ENCODE results near the gene KCNT1. TPM values are rescaled to one million over a fixed set of nuclear protein-coding genes. Genes with fewer than 3 reads are reported as not detected.
A peak's percentile ranks its signal among the peaks of the same experiment; 100 is the strongest.

KCNT1 gene
- total RNA-seq, 1 donor = not detected

GRCh38 chr9:135826188-135826545, 124.2 kb downstream of the KCNT1 start:
- H3K4me2 ChIP-seq (ENCODE audit: insufficient read depth, low read length) = no peak overlapping the region
- H3K27me3 ChIP-seq (ENCODE audit: insufficient read depth, low read length) = no peaks in the 10 kb centered on the region
- no peak overlapping the region for H2AFZ ChIP-seq (ENCODE audit: low read length)
- H3K4me3 ChIP-seq (ENCODE audit: insufficient read depth, low read length) = no peak overlapping the region
- peaks cover 32% of the 10 kb centered on the region for H3K79me2 ChIP-seq (ENCODE audit: insufficient read depth, low read length)
- H3K4me1 ChIP-seq (ENCODE audit: insufficient read depth, low read length) = no peaks in the 10 kb centered on the region
- no peak for DNase-seq (ENCODE audit: insufficient read length, low spot score, missing footprints)
- H4K20me1 ChIP-seq (ENCODE audit: insufficient read depth, low read length) = peaks cover 31% of the 10 kb centered on the region
- peaks cover 23% of the 10 kb centered on the region for H3K36me3 ChIP-seq (ENCODE audit: insufficient read depth, low read length)
- no peak overlapping the region for H3K27ac ChIP-seq (ENCODE audit: low read depth, low read length)
- no peaks in the 10 kb centered on the region for H3K9me3 ChIP-seq (ENCODE audit: low read depth, low read length)
- no peak for TF ChIP-seq CTCF (IDR thresholded peaks at IDR 0.05; ENCODE audit: extremely low read depth, low read depth, low read length)

DNA sequence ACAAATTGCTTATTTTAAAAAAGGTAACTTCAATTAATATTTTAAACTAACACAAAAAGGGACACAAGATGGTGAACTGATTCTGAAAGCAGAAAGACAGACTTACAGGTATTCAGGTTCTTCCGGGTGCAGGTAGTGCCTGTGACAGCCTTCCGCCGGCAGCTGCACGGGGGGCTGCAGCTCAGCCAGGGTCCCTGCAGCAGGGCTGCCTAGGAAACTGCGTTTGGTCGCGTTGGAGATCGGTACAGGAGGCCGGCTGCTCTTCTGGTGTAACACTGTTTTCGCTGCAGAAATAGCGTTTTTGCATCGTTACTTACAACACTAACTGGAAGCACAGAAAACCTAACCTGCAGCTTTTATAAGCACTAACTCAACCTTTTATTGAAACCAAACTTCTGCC, 125.3 kb downstream of the KCNT1 start:
- H2AFZ ChIP-seq (ENCODE audit: low read length) = no peak overlapping the region
- H3K27ac ChIP-seq (ENCODE audit: low read depth, low read length) = no peak overlapping the region
- no peaks in the 10 kb centered on the region for H3K4me1 ChIP-seq (ENCODE audit: insufficient read depth, low read length)
- H3K36me3 ChIP-seq (ENCODE audit: insufficient read depth, low read length) = peaks cover 21% of the 10 kb centered on the region
- H3K79me2 ChIP-seq (ENCODE audit: insufficient read depth, low read length) = peaks cover 34% of the 10 kb centered on the region
- H3K4me3 ChIP-seq (ENCODE audit: insufficient read depth, low read length) = no peak overlapping the region
- no peaks in the 10 kb centered on the region for H3K9me3 ChIP-seq (ENCODE audit: low read depth, low read length)
- H4K20me1 ChIP-seq (ENCODE audit: insufficient read depth, low read length) = peaks cover 35% of the 10 kb centered on the region
- H3K27me3 ChIP-seq (ENCODE audit: insufficient read depth, low read length) = no peaks in the 10 kb centered on the region
- DNase-seq (ENCODE audit: insufficient read length, low spot score, missing footprints) = peak; percentile 27
- no peak for TF ChIP-seq CTCF (IDR thresholded peaks at IDR 0.05; ENCODE audit: extremely low read depth, low read depth, low read length)
- H3K4me2 ChIP-seq (ENCODE audit: insufficient read depth, low read length) = no peak overlapping the region

DNA sequence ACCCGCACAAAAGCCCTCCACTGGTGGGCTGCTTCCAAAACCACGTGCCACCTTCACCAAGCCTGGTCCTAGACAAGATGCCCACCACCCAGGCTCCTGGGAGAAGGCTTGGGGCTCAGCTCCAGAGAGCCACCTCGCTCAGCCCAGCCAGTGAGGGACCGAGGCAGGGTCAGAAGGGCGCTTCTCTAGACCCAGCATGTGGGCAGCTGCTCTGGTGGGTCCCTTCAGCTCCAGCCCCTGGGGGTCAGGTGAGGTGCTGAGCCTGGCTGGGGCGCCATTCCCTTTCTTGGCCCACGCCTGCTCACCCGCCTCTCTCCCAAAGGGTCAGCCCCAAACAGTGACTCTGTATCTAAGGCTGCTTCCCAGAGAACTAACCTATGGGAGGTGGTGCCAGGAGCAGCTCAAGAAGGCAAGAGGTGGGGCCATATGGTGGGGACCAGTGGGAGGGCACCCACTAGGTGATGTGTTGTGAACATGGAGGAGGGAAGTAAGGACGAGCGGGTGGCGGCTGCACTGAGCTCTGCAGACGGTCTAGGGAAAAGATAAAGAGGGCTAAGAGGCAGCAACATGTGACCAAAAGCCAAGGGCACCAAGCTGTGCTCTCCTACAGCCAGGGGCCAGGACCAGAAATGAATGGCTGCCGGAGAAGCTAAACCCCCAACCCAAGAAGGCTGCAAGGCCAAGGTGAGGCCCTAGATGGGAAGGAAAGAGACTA, 126.0 kb downstream of the KCNT1 start:
- peak; percentile 21 for DNase-seq (ENCODE audit: insufficient read length, low spot score, missing footprints)
- no peaks in the 10 kb centered on the region for H3K9me3 ChIP-seq (ENCODE audit: low read depth, low read length)
- H3K4me2 ChIP-seq (ENCODE audit: insufficient read depth, low read length) = no peak overlapping the region
- TF ChIP-seq CTCF (IDR thresholded peaks at IDR 0.05; ENCODE audit: extremely low read depth, low read depth, low read length) = no peak
- no peak overlapping the region for H3K4me3 ChIP-seq (ENCODE audit: insufficient read depth, low read length)
- H2AFZ ChIP-seq (ENCODE audit: low read length) = no peak overlapping the region
- peaks cover 34% of the 10 kb centered on the region for H3K79me2 ChIP-seq (ENCODE audit: insufficient read depth, low read length)
- peaks cover 36% of the 10 kb centered on the region for H4K20me1 ChIP-seq (ENCODE audit: insufficient read depth, low read length)
- no peak overlapping the region for H3K27ac ChIP-seq (ENCODE audit: low read depth, low read length)
- no peaks in the 10 kb centered on the region for H3K27me3 ChIP-seq (ENCODE audit: insufficient read depth, low read length)
- peaks cover 13% of the 10 kb centered on the region for H3K36me3 ChIP-seq (ENCODE audit: insufficient read depth, low read length)
- no peaks in the 10 kb centered on the region for H3K4me1 ChIP-seq (ENCODE audit: insufficient read depth, low read length)

DNA sequence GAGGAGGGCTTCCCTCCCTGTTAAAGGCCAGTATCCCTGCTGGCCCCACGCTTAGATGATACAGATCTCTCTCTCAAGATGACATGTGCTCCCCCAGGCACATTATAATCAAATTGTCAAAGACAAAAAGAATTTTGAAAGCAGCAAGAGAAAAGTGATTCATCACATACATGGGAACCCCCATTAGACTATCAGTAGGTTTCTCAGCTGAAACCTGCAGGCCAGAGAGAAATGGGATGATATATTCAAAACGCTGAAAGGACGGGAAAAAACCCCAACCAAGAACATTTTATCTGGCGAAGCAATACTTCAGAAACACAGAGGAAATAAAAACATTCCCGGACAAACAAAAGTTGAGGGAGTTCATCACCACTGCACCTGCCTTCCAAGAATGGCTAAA, 126.7 kb downstream of the KCNT1 start:
- Histone ChIP-seq H3K9me3 (ENCODE audit: low read depth, low read length) (no peaks in the 10 kb centered on the region), H3K4me3 (ENCODE audit: insufficient read depth, low read length) (no peak overlapping the region), H3K27me3 (ENCODE audit: insufficient read depth, low read length) (no peaks in the 10 kb centered on the region), H4K20me1 (ENCODE audit: insufficient read depth, low read length) (peaks cover 36% of the 10 kb centered on the region), H3K36me3 (ENCODE audit: insufficient read depth, low read length) (peaks cover 9% of the 10 kb centered on the region), H3K27ac (ENCODE audit: low read depth, low read length) (no peak overlapping the region), H2AFZ (ENCODE audit: low read length) (no peak overlapping the region), H3K4me1 (ENCODE audit: insufficient read depth, low read length) (no peaks in the 10 kb centered on the region), H3K4me2 (ENCODE audit: insufficient read depth, low read length) (no peak overlapping the region), H3K79me2 (ENCODE audit: insufficient read depth, low read length) (peaks cover 35% of the 10 kb centered on the region)
- peak; percentile 18 for DNase-seq (ENCODE audit: insufficient read length, low spot score, missing footprints)
- TF ChIP-seq CTCF (IDR thresholded peaks at IDR 0.05; ENCODE audit: extremely low read depth, low read depth, low read length) = no peak

Measured in osteoblast (primary cell).